Glomerular visceral epithelial cell (primary cell): ENCODE data around the gene RNF181.
"Not testable (repeated sequence)": the region's sequence is repeated elsewhere in the genome, so short reads cannot be mapped to it uniquely, and the experiment has no call there.

Experiments used
- DNase-seq: peaks from one replicate; pipeline ENCODE4 v3.0.0-alpha.2; 2016; ENCODE audit errors: extremely low spot score

RNF181 gene

GRCh38 chr2:85577386-85578242 is 17.9 kb upstream of the RNF181 start, which contains the start of gene VAMP8:
Gene VAMP8 (plus strand): TSS chr2:85577586. CDS start chr2:85577647, 61 bp downstream.
- peak; percentile 51 for DNase-seq

GRCh38 chr2:85578243-85579180 is 17.0 kb upstream of the RNF181 start:
- DNase-seq: peak; percentile 10

- DNase-seq: no peak
Measured at GRCh38 chr2:85579266-85579935, 16.1 kb upstream of the RNF181 start.

- no peak for DNase-seq
Measured at GRCh38 chr2:85580206-85580605, 15.3 kb upstream of the RNF181 start.

GRCh38 chr2:85582492-85582891 is 13.1 kb upstream of the RNF181 start:
- DNase-seq: no peak

GRCh38 chr2:85583667-85584353 is 11.7 kb upstream of the RNF181 start:
- no peak for DNase-seq

- no peak for DNase-seq
Measured at GRCh38 chr2:85584354-85584856, 11.1 kb upstream of the RNF181 start, which contains the start of gene VAMP5. Gene VAMP5 (plus strand): TSS chr2:85584431. CDS start chr2:85584491, 60 bp downstream.

GRCh38 chr2:85584857-85585780 is 10.4 kb upstream of the RNF181 start:
- peak; percentile 77 for DNase-seq

- DNase-seq: peak; percentile 25
Measured at GRCh38 chr2:85585781-85586105, 9.8 kb upstream of the RNF181 start.

- no peak for DNase-seq
Measured at GRCh38 chr2:85588236-85588635, 7.3 kb upstream of the RNF181 start.

- no peak for DNase-seq
Measured at GRCh38 chr2:85588645-85589044, 6.9 kb upstream of the RNF181 start.

GRCh38 chr2:85589181-85589580 is 6.4 kb upstream of the RNF181 start:
- DNase-seq: no peak

GRCh38 chr2:85589982-85590791 is 5.4 kb upstream of the RNF181 start:
- DNase-seq: peak; percentile 47

GRCh38 chr2:85590950-85591349 is 4.6 kb upstream of the RNF181 start:
- no peak for DNase-seq

GRCh38 chr2:85591563-85591962 is 4.0 kb upstream of the RNF181 start:
- no peak for DNase-seq

GRCh38 chr2:85592299-85592698 is 3.2 kb upstream of the RNF181 start:
- not testable (repeated sequence) for DNase-seq

- no peak for DNase-seq
Measured at GRCh38 chr2:85593023-85593422, 2.5 kb upstream of the RNF181 start.

GRCh38 chr2:85594715-85595300 is 737 bp upstream of the RNF181 start:
- DNase-seq: no peak

GRCh38 chr2:85596026-85596333 is 435 bp downstream of the RNF181 start:
- DNase-seq: peak; percentile 25
